VCaP (cell line): Measurements from ENCODE around the gene CHRD.
A peak's percentile ranks its signal among the peaks of the same experiment; 100 is the strongest.

Experiments used
- H3K27ac ChIP-seq: fragments of 450-650 bp; 2 replicates; pipeline ENCODE4 v1.5.1; 2017
- TF ChIP-seq, protein P1 (sequence below): fragments of 450-650 bp; conservative IDR thresholded peaks from 2 replicates; pipeline ENCODE4 v1.5.1; 2017; ENCODE audit warnings: mild to moderate bottlenecking, moderate library complexity

The CHRD gene

DNA sequence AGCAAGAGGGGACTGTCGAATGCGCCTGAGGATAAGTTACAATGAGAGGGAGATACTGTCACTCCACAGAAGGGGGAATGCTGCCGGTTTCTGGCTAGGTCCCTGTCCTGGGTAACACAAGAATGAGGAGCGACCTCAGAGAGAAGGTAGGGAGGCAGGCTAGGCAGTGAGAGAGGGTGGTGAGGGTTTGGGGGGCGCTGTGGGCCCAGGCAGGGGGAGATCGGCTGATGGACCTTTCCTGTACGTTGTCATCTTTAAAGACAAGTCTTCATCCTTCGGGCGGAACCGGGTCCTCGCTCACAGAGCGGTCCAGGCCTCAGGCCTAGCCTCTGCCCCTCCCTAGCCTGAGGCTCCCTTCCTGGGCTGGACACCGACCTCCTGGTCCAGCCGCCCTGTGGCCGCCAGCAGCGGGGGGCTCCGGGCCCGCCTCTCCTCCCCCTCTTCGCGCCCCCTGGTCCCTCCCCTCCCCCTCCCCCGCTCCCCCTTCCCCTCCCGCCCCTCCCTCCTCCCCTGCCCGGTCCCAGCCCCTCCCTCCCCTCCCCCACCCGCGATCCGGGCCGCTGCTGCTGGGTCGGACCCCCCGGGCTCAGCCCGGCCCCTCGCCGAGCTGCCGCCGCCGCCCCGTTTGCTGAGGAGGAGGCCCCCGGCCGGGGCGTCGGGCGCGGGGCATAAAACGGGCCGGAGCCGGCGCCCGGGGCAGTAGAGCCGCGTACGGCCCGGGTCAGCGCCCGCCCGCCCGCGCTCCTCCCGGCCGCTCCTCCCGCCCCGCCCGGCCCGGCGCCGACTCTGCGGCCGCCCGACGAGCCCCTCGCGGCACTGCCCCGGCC, at the start of gene CHRD:
CHRD (plus strand) TSS at position 697 of the 827 bp plus-strand sequence. CDS start 265 bp downstream, outside the sequence.
- peak within 1 kb of the TSS; percentile 30; the same call in 1 of the 2 replicates for H3K27ac ChIP-seq
- TF ChIP-seq, protein P1, sequence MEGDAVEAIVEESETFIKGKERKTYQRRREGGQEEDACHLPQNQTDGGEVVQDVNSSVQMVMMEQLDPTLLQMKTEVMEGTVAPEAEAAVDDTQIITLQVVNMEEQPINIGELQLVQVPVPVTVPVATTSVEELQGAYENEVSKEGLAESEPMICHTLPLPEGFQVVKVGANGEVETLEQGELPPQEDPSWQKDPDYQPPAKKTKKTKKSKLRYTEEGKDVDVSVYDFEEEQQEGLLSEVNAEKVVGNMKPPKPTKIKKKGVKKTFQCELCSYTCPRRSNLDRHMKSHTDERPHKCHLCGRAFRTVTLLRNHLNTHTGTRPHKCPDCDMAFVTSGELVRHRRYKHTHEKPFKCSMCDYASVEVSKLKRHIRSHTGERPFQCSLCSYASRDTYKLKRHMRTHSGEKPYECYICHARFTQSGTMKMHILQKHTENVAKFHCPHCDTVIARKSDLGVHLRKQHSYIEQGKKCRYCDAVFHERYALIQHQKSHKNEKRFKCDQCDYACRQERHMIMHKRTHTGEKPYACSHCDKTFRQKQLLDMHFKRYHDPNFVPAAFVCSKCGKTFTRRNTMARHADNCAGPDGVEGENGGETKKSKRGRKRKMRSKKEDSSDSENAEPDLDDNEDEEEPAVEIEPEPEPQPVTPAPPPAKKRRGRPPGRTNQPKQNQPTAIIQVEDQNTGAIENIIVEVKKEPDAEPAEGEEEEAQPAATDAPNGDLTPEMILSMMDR = no peak

DNA sequence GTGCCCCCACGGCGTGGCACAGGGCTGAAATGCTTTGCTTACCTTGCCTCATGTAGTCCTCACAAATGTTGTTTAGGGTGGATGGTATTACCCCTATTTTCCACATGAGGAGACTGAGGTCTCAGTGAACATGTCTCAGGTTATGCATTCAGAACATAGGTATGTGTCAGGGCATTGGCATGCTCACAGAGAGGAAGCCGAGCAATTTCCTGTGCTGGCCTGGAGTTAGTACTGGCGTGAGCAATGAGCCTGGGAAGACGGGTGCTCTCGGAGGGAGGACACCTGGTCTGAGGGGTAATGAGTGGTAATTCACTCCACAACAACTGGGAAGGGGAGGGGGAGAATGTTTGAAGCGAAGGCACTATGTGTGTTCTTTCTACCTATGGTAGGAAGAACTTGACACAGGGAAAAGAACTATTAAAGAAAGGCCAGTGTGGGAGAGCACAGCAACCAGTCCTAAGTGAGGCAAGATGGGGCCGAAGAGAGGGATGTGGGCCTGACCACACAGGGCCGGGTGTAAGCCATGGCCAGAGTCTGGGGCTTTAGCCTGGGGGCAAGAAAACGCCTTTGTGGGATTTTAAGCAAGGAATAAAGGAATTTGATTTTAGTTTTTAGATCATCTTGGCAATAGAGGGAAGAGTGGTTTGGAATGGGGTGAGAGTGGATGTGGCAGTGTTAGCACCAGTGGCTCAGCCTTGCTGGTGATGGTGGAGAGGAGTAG, 47.3 kb upstream of the CHRD start:
- H3K27ac ChIP-seq = peak overlapping the region; percentile 26; the same call in 1 of the 2 replicates

DNA sequence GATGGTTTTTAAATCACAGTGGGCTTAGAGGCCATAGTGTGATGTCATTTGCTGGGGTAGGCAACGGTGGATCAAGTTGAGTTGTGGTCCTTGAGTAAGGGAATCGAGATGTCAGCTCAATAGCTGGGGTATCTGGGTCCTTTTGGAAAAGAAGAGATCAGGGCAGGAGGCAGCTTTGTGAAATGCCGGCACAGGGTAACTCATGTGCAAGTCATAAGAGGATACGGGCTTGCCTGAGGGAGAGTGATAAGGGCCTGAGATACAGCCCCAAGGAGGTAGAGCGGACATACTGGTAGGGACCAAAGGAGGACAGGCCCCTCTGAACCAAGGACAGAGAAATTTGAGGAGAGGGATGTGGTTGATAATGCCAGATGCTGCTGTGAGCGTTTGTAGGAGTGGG, 46.7 kb upstream of the CHRD start:
- peak overlapping the region; percentile 26 for H3K27ac ChIP-seq
- TF ChIP-seq, protein P1 = no peak

More for the DNA sequence above, 47.3 kb upstream of the CHRD start:
- TF ChIP-seq, protein P1 = no peak

DNA sequence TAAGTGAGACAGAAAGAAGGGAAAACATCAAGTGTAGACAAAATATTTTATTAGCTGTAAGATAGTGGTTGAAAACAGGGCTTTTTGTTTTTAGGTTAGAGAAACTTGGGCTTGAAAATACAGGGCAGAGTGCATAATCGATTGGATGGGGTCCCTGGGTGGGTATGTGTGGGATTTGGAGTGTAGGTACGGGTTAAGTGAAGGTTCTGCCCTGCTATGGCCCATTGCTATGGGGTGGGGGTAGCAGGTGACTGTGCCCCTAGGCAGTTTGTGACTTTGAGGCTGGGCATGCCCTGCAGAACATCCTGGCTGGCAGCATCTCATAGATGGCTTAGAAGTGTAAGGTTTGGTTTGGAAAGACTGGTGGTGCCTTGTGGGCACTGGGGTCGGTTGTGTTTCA, 46.2 kb upstream of the CHRD start:
- peak overlapping the region; percentile 26 for H3K27ac ChIP-seq
- TF ChIP-seq, protein P1 = no peak

DNA sequence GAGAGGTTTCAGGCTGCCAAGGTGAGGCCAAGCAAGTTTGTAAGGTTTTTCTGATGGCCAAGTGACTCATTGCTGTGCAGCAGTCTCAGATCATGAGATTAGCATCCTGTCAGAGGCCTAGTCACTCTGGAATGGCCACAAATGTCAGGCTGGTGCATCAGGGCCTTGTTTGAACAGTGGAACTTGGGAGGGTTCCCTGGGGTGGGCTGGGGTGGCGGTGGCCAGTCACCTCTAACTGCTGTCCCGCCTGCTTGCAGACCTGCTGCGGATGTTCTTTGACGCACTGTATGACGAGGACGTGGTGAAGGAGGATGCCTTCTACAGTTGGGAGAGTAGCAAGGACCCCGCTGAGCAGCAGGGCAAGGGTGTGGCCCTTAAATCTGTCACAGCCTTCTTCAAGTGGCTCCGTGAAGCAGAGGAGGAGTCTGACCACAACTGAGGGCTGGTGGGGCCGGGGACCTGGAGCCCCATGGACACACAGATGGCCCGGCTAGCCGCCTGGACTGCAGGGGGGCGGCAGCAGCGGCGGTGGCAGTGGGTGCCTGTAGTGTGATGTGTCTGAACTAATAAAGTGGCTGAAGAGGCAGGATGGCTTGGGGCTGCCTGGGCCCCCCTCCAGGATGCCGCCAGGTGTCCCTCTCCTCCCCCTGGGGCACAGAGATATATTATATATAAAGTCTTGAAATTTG, 45.2 kb upstream of the CHRD start:
- TF ChIP-seq, protein P1 = no peak
- peak overlapping the region; percentile 81; the same call in 1 of the 2 replicates for H3K27ac ChIP-seq

DNA sequence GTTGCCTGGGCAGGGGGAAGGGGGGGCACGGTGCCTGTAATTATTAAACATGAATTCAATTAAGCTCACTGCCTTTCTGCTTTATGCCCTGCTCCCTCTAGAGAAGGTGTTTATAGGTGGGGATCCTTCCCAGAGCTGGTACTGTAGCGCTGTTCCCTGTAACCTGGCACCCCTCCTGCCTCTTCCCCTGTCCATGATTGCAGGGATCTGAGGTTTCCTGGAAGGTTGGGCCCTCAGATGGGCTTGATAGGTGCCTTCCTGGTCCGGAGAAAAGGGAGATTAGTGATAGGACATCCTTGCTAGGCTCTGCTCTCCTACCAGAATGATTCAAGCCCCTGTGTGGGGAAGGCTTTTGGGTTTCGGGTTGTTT, 44.6 kb upstream of the CHRD start:
- TF ChIP-seq, protein P1 = no peak
- H3K27ac ChIP-seq = peak overlapping the region; percentile 81
